ENCODE results near the gene TAF8.
"Not testable (repeated sequence)": the region's sequence is repeated elsewhere in the genome, so short reads cannot be mapped to it uniquely, and the experiment has no call there.

Gene TAF8

GRCh38 chr6:42029881-42030280 is 20.4 kb upstream of the TAF8 start:
- H3K4me3 ChIP-seq (ENCODE audit: low read depth, low read length): no peak overlapping the region
- in situ Hi-C loops (cut with HindIII; ENCODE audit: low sequenced_read_pairs): no loop called here
- DNase-seq (ENCODE audit: low read depth, low spot score): no peak
- TF ChIP-seq CTCF (IDR thresholded peaks at IDR 0.05; ENCODE audit: low read depth, low read length): no peak

DNA sequence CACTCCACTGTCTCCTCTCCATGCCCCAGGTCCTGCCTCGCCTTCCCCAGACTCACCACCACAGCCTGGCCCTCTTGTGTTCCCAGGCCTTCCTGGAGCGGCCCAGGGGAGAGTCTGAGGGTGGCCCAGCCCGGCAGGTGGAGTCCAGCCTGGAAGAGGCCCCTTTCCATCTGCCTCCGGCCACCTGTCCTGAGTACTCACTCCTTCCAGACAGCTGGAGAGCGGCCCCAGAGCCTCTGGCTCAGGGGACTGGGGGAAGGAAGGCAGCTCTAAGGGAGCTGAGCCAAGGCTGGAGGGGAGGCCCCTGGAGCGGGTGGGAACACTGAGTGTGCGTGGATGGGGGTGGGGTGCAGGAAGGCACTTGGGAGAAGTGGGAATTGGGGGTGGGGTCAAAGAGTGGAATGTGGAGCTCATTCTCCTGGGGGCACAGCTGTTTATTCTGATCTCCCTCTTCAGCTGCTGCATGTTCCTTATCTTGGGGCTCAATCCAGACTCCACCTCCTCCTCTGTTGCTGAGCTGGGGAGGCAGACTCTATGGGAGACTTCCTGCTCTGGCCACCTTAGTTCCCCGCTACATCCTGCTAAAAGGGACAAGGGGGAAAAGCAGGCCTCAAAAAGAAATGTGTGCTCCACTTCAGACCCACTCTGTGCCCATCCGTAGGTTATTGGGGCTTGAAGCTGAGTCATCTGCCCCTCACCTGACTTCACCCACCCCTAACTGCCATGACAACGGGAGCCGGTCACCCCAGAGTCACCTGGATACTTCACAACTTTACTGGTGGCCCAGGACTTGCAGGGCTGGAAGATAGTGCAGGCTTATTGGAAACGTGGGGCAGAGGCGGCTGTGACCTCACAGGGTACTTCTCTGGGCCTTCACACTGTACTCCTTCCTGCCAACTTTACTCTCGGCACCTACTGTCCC is 19.5 kb upstream of the TAF8 start:
- in situ Hi-C loops (cut with HindIII; ENCODE audit: low sequenced_read_pairs): no loop called here
- peak; percentile 26 for DNase-seq (ENCODE audit: low read depth, low spot score)
- H3K4me3 ChIP-seq (ENCODE audit: low read depth, low read length): no peak overlapping the region
- TF ChIP-seq CTCF (IDR thresholded peaks at IDR 0.05; ENCODE audit: low read depth, low read length): no peak

DNA sequence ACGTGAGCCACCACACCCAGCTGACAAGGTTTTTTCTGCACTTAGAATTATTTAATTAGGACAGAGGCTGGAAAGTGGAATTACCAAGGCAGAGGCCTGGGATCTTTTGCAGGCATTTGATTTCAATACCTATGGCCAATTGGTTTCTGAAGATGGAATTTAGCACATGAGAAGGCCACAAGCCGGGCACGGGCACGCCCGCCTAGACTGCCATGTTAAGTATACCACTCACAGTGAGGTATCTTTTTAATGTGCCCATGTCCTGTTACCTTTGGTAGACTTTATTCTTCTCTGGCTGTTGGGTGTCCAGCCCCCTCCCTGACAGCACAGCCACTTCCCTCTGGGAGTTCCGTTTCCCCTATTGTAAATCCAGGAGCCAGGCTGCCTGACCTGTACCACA is 18.0 kb upstream of the TAF8 start:
- in situ Hi-C loops (cut with HindIII; ENCODE audit: low sequenced_read_pairs): no loop called here
- DNase-seq (ENCODE audit: low read depth, low spot score): no peak
- no peak for TF ChIP-seq CTCF (IDR thresholded peaks at IDR 0.05; ENCODE audit: low read depth, low read length)
- no peak overlapping the region for H3K4me3 ChIP-seq (ENCODE audit: low read depth, low read length)

DNA sequence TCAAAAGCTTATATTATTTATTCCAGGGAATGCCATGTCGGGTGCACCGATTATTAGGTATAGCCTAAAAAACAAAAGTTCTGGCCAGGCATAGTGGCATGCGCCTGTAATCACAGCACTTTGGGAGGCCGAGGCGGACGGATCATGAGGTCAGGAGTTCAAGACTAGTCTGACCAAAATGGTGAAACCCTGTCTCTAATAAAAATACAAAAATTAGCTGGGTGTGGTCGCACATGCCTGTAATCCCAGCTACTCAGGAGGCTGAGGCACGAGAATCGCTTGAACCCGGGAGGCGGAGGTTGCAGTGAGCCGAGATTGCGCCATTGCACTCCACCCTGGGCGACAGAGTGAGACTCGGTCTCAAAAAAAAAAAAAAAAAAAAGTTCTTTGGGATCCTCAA is 12.7 kb upstream of the TAF8 start:
- H3K4me3 ChIP-seq (ENCODE audit: low read depth, low read length); in situ Hi-C loops (cut with HindIII; ENCODE audit: low sequenced_read_pairs): not testable (repeated sequence)

GRCh38 chr6:42038163-42038562 is 12.2 kb upstream of the TAF8 start:
- H3K4me3 ChIP-seq (ENCODE audit: low read depth, low read length): no peak overlapping the region
- no peak for DNase-seq (ENCODE audit: low read depth, low spot score)
- in situ Hi-C loops (cut with HindIII; ENCODE audit: low sequenced_read_pairs): no loop called here
- TF ChIP-seq CTCF (IDR thresholded peaks at IDR 0.05; ENCODE audit: low read depth, low read length): no peak

More for the DNA sequence above, 12.7 kb upstream of the TAF8 start:
- not testable (repeated sequence) for DNase-seq (ENCODE audit: low read depth, low spot score)

GRCh38 chr6:42038811-42039408 is 11.4 kb upstream of the TAF8 start:
- H3K4me3 ChIP-seq (ENCODE audit: low read depth, low read length): no peak overlapping the region
- in situ Hi-C loops (cut with HindIII; ENCODE audit: low sequenced_read_pairs): no loop called here
- no peak for TF ChIP-seq CTCF (IDR thresholded peaks at IDR 0.05; ENCODE audit: low read depth, low read length)
- DNase-seq (ENCODE audit: low read depth, low spot score): peak; percentile 87

- in situ Hi-C loops (cut with HindIII; ENCODE audit: low sequenced_read_pairs): no loop called here
- TF ChIP-seq CTCF (IDR thresholded peaks at IDR 0.05; ENCODE audit: low read depth, low read length): no peak
- H3K4me3 ChIP-seq (ENCODE audit: low read depth, low read length): no peak overlapping the region
- no peak for DNase-seq (ENCODE audit: low read depth, low spot score)
Measured at GRCh38 chr6:42040856-42041480, 9.4 kb upstream of the TAF8 start.
